Measurements from ENCODE around the gene FAM234B. TPM values are rescaled to one million over a fixed set of nuclear protein-coding genes. Genes with fewer than 3 reads are reported as not detected.
A peak's percentile ranks its signal among the peaks of the same experiment; 100 is the strongest.

Gene FAM234B
- polyA plus RNA-seq, 3 donors: 1.6 to 3.2 (median 2.0) TPM

DNA sequence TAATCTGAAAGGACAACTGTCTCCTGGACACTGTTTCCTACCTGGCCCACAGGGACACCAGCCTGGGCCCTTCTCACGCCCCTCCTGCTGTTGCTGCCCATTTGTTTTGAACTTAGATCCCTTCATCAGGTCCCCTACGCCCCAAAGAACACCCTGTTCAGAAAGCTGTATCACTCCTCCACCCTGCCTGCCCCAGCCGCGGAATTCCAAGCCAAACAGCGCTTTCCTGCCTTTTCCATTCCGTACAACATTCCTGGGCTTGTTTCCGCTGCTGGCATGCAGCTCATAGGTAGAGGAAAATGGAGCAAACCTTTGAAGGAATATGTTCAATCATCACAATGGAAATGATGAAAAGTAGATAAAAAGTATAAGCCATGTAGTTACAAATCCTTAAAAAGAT lies 72.1 kb downstream of the FAM234B start:
- TF ChIP-seq, protein P1, sequence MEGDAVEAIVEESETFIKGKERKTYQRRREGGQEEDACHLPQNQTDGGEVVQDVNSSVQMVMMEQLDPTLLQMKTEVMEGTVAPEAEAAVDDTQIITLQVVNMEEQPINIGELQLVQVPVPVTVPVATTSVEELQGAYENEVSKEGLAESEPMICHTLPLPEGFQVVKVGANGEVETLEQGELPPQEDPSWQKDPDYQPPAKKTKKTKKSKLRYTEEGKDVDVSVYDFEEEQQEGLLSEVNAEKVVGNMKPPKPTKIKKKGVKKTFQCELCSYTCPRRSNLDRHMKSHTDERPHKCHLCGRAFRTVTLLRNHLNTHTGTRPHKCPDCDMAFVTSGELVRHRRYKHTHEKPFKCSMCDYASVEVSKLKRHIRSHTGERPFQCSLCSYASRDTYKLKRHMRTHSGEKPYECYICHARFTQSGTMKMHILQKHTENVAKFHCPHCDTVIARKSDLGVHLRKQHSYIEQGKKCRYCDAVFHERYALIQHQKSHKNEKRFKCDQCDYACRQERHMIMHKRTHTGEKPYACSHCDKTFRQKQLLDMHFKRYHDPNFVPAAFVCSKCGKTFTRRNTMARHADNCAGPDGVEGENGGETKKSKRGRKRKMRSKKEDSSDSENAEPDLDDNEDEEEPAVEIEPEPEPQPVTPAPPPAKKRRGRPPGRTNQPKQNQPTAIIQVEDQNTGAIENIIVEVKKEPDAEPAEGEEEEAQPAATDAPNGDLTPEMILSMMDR (IDR thresholded peaks at IDR 0.05): no peak
- intact Hi-C loops (cut with micrococcal nuclease): no loop called here
- no peaks in the 10 kb centered on the region for H3K4me1 Mint-ChIP-seq
- no peak overlapping the region for H3K4me2 ChIP-seq (replicated peaks; ENCODE audit: extremely low read depth, low read length, poor library complexity, severe bottlenecking)
- no peak overlapping the region for H2AFZ ChIP-seq (ENCODE audit: insufficient read depth, low read depth, low read length, poor library complexity, severe bottlenecking)
- no peaks in the 10 kb centered on the region for H3K27me3 ChIP-seq (ENCODE audit: control insufficient read depth in 2 of 2, insufficient read depth in 2 of 2, low read length in 2 of 2)
- no peaks in the 10 kb centered on the region for H3K79me2 ChIP-seq (ENCODE audit: insufficient read depth, low read length)
- H3K27ac ChIP-seq (ENCODE audit: low read depth in 1 of 2, low read length in 2 of 2): no peak overlapping the region
- H3K4me3 ChIP-seq (replicated peaks in 1 of 3; ENCODE audit: low read depth in 2 of 3, low read length in 3 of 3): no peak overlapping the region
- no peak overlapping the region for H3K4me3 Mint-ChIP-seq
- no peaks in the 10 kb centered on the region for H3K36me3 ChIP-seq (replicated peaks in 1 of 2; ENCODE audit: control insufficient read depth in 1 of 2, insufficient read depth in 2 of 2, low read length in 2 of 2)
- WGBS (ENCODE audit: insufficient coverage): 90% methylated on average over 2 of the region's 7 CpGs
- H3K9me3 ChIP-seq (replicated peaks in 1 of 2; ENCODE audit: control insufficient read depth in 1 of 2, insufficient read depth in 1 of 2, low read length in 2 of 2): no peaks in the 10 kb centered on the region
- no peak for DNase-seq
- H3K4me1 ChIP-seq (ENCODE audit: control insufficient read depth in 1 of 2, insufficient read depth in 2 of 2, low read length in 2 of 2): no peaks in the 10 kb centered on the region
- H3K9me3 Mint-ChIP-seq: no peaks in the 10 kb centered on the region
- H3K27ac Mint-ChIP-seq: peak overlapping the region in 1 of 7 donors; percentile 5
- H3K9ac ChIP-seq (ENCODE audit: insufficient read depth, low read length, poor library complexity, severe bottlenecking): no peak overlapping the region
- H3K27me3 Mint-ChIP-seq (ENCODE audit: low read depth in 3 of 3): peaks cover 0 to 3% (median 0%) of the 10 kb centered on the region in 3 donors
- H4K20me1 ChIP-seq (ENCODE audit: insufficient read depth, low read length): no peaks in the 10 kb centered on the region
- H3K36me3 Mint-ChIP-seq: no peaks in the 10 kb centered on the region

DNA sequence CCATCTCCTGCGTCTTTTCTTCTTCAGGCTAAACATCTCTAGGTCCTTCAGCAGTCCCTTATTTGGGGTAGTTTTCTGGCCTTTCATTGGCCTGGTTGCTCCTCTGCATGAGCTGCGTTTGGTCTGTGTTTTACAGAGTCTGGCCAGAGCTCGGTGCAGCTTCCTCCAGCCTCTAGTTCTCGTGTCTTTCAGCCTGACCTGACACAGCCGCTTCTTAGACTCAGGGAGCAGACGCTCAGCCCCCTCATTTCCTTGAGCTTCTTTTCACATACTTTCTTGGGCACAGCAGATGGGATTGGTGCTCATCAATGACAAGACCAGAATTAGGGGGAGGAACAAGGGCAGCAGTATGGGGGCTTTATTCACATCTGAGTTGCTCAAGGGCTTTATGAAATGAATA lies 72.8 kb downstream of the FAM234B start:
- Mint-ChIP-seq H3K27me3 (ENCODE audit: low read depth in 3 of 3) (peaks cover 0 to 3% (median 0%) of the 10 kb centered on the region in 3 donors), H3K9me3 (no peaks in the 10 kb centered on the region), H3K27ac (no peak overlapping the region), H3K4me1 (peaks cover 2% of the 10 kb centered on the region), H3K36me3 (no peaks in the 10 kb centered on the region), H3K4me3 (no peak overlapping the region)
- no peaks in the 10 kb centered on the region for H4K20me1 ChIP-seq (ENCODE audit: insufficient read depth, low read length)
- WGBS (ENCODE audit: insufficient coverage): 100% methylated on average over 3 of the region's 6 CpGs
- TF ChIP-seq, protein P1 (IDR thresholded peaks at IDR 0.05): no peak
- DNase-seq: no peak
- intact Hi-C loops (cut with micrococcal nuclease): no loop called here
- H3K4me1 ChIP-seq (ENCODE audit: control insufficient read depth in 1 of 2, insufficient read depth in 2 of 2, low read length in 2 of 2): no peaks in the 10 kb centered on the region
- no peak overlapping the region for H2AFZ ChIP-seq (ENCODE audit: insufficient read depth, low read depth, low read length, poor library complexity, severe bottlenecking)
- no peaks in the 10 kb centered on the region for H3K79me2 ChIP-seq (ENCODE audit: insufficient read depth, low read length)
- no peaks in the 10 kb centered on the region for H3K27me3 ChIP-seq (ENCODE audit: control insufficient read depth in 2 of 2, insufficient read depth in 2 of 2, low read length in 2 of 2)
- H3K9me3 ChIP-seq (replicated peaks in 1 of 2; ENCODE audit: control insufficient read depth in 1 of 2, insufficient read depth in 1 of 2, low read length in 2 of 2): no peaks in the 10 kb centered on the region
- H3K4me2 ChIP-seq (replicated peaks; ENCODE audit: extremely low read depth, low read length, poor library complexity, severe bottlenecking): no peak overlapping the region
- no peaks in the 10 kb centered on the region for H3K36me3 ChIP-seq (replicated peaks in 1 of 2; ENCODE audit: control insufficient read depth in 1 of 2, insufficient read depth in 2 of 2, low read length in 2 of 2)
- H3K4me3 ChIP-seq (replicated peaks in 1 of 3; ENCODE audit: low read depth in 2 of 3, low read length in 3 of 3): no peak overlapping the region
- H3K27ac ChIP-seq (ENCODE audit: low read depth in 1 of 2, low read length in 2 of 2): no peak overlapping the region
- H3K9ac ChIP-seq (ENCODE audit: insufficient read depth, low read length, poor library complexity, severe bottlenecking): no peak overlapping the region
